ENCODE data around the gene ATP9A. TPM values are rescaled to one million over a fixed set of nuclear protein-coding genes. Genes with fewer than 3 reads are reported as not detected.

Gene ATP9A
- total and polyA plus RNA-seq, 2 donors from 2014 or later: 7.1 to 40.2 TPM

DNA sequence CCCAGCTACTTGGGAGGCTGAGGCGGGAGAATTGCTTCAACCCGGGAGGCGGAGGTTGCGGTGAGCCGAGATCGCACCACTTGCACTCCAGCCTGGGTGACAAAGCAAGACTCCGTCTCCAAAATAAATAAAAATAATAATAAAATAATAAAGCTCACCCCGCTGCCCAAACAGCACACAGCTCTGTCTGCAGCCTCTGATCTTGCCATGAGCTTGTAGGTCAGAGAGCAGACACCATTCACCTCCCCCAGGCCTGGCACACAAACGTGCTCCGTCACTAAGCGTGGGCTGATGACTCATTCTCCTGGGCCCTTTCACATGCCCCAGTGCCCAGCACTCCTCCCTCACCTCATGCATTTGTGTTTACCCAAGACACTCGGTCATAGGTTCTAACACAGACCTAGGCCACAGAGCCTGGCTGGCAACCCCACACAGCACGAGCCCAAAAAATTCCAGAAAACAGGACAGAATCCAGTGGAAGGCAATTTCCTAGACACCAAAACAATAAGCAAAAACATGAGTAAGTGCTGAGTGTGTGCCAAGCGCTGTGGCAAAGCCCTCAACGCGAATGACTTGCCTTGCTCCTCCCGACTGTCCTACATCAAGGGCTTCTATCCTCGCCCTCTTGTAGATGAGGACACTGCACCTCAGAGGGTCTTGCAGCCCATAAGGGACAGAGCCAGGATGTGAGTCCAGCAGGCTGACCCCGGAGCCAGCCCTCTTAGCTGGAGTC lies 18.0 kb downstream of the ATP9A start:
- peak; percentile 49 to 93 (median 70) for DNase-seq
- H3K4me3 ChIP-seq (ENCODE audit: low read length in 3 of 3): no peak overlapping the region
- peaks cover 0 to 11% (median 4%) of the 10 kb centered on the region in 3 donors for H3K4me1 ChIP-seq (ENCODE audit: control insufficient read depth in 2 of 3, insufficient read depth in 2 of 3, low read depth in 1 of 3, low read length in 3 of 3)
- intact Hi-C loops (cut with DNase I): no loop called here
- TF ChIP-seq, protein P1, sequence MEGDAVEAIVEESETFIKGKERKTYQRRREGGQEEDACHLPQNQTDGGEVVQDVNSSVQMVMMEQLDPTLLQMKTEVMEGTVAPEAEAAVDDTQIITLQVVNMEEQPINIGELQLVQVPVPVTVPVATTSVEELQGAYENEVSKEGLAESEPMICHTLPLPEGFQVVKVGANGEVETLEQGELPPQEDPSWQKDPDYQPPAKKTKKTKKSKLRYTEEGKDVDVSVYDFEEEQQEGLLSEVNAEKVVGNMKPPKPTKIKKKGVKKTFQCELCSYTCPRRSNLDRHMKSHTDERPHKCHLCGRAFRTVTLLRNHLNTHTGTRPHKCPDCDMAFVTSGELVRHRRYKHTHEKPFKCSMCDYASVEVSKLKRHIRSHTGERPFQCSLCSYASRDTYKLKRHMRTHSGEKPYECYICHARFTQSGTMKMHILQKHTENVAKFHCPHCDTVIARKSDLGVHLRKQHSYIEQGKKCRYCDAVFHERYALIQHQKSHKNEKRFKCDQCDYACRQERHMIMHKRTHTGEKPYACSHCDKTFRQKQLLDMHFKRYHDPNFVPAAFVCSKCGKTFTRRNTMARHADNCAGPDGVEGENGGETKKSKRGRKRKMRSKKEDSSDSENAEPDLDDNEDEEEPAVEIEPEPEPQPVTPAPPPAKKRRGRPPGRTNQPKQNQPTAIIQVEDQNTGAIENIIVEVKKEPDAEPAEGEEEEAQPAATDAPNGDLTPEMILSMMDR (IDR thresholded peaks at IDR 0.05; ENCODE audit: borderline replicate concordance, extremely low read depth, insufficient read depth): no peak
- H3K9ac ChIP-seq (ENCODE audit: low read length in 3 of 3): peak overlapping the region in 1 of 3 donors; percentile 55
- no peaks in the 10 kb centered on the region for H3K36me3 ChIP-seq (ENCODE audit: control insufficient read depth in 2 of 3, insufficient read depth in 3 of 3, low read length in 3 of 3)
- H3K9me3 ChIP-seq (ENCODE audit: control insufficient read depth in 2 of 3, insufficient read depth in 1 of 3, low read length in 3 of 3): no peaks in the 10 kb centered on the region
- FAIRE-seq: no peak
- H3K27ac ChIP-seq (ENCODE audit: low read depth in 2 of 2, low read length in 2 of 2): peak overlapping the region; percentile 73 to 78
- H3K27me3 ChIP-seq (ENCODE audit: control insufficient read depth, insufficient read depth, low read length): no peaks in the 10 kb centered on the region

DNA sequence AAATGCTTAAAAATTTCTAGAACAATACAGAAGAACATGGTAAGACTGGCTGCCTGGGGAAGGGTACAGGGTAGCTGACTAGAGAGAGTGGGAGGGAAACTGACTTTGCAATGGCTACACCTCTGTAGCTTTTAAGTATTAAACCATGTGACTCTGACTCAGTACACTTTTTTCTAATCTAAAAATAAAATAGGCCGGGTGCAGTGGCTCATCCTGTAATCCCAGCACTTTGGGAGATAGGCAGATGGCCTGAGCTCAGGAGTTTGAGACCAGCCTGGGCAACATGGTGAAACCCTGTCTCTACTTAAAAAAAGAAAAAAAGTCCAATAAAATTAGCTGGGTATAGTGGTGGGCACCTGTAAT lies 18.5 kb downstream of the ATP9A start:
- H3K27ac ChIP-seq (ENCODE audit: low read depth in 2 of 2, low read length in 2 of 2): no peak overlapping the region
- no peak overlapping the region for H3K9ac ChIP-seq (ENCODE audit: low read length in 3 of 3)
- DNase-seq (no peak), FAIRE-seq (no peak)
- no peaks in the 10 kb centered on the region for H3K9me3 ChIP-seq (ENCODE audit: control insufficient read depth in 2 of 3, insufficient read depth in 1 of 3, low read length in 3 of 3)
- TF ChIP-seq, protein P1 (IDR thresholded peaks at IDR 0.05; ENCODE audit: borderline replicate concordance, extremely low read depth, insufficient read depth): no peak
- H3K36me3 ChIP-seq (ENCODE audit: control insufficient read depth in 2 of 3, insufficient read depth in 3 of 3, low read length in 3 of 3): no peaks in the 10 kb centered on the region
- no peaks in the 10 kb centered on the region for H3K27me3 ChIP-seq (ENCODE audit: control insufficient read depth, insufficient read depth, low read length)
- intact Hi-C loops (cut with DNase I): no loop called here
- H3K4me3 ChIP-seq (ENCODE audit: low read length in 3 of 3): no peak overlapping the region
- peaks cover 0 to 11% (median 4%) of the 10 kb centered on the region in 3 donors for H3K4me1 ChIP-seq (ENCODE audit: control insufficient read depth in 2 of 3, insufficient read depth in 2 of 3, low read depth in 1 of 3, low read length in 3 of 3)

DNA sequence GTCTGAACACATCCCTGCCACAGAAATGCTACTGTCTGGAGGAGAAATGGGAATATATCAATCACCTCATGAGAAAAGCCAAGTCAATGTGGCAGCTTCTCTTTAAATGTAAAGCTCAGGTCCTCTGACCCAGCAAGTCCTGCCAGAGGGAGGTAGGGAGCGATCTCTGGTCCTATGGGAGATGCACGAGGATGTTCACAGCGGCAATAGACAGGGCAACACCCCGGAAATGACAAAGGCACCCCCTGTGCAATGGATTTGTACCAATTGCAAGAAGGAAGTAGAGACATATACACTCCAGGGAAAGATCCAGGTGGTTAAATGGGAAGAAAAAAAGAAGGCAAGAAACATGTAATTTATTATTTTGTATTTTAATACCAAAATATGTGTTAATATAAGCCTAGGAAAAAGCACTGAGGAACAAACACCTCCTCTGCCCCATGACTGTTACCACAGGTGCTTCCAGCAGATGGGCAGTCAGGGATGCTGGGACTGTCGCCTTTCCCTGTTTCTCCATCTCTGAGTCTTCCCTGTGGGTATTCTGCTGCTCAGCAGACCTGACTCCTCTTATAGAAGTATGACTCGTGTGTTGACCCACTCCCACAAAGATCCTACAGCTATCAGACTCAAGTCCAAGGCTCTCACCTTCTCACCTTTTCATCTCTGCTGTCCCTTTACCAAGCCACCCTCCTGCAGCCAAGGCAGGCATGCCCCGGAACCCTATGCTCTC lies 20.8 kb downstream of the ATP9A start:
- intact Hi-C loops (cut with DNase I): no loop called here
- no peaks in the 10 kb centered on the region for H3K27me3 ChIP-seq (ENCODE audit: control insufficient read depth, insufficient read depth, low read length)
- FAIRE-seq (no peak), DNase-seq (peak in 1 of 5 donors; percentile 2)
- H3K4me1 ChIP-seq (ENCODE audit: control insufficient read depth in 2 of 3, insufficient read depth in 2 of 3, low read depth in 1 of 3, low read length in 3 of 3): peaks cover 0 to 13% (median 4%) of the 10 kb centered on the region in 3 donors
- H3K36me3 ChIP-seq (ENCODE audit: control insufficient read depth in 2 of 3, insufficient read depth in 3 of 3, low read length in 3 of 3): no peaks in the 10 kb centered on the region
- TF ChIP-seq, protein P1 (IDR thresholded peaks at IDR 0.05; ENCODE audit: borderline replicate concordance, extremely low read depth, insufficient read depth): no peak
- H3K4me3 ChIP-seq (ENCODE audit: low read length in 3 of 3): no peak overlapping the region
- no peaks in the 10 kb centered on the region for H3K9me3 ChIP-seq (ENCODE audit: control insufficient read depth in 2 of 3, insufficient read depth in 1 of 3, low read length in 3 of 3)
- no peak overlapping the region for H3K9ac ChIP-seq (ENCODE audit: low read length in 3 of 3)
- no peak overlapping the region for H3K27ac ChIP-seq (ENCODE audit: low read depth in 2 of 2, low read length in 2 of 2)

Data from kidney (tissue), 14 donors.